HG02623 (cell line): Measurements from ENCODE around the gene TBC1D12.

Source experiments
- ATAC-seq: cut with Tn5 transposase; IDR thresholded peaks from one replicate; pipeline ENCODE4 v1.9.1; 2021; ENCODE audit warnings: moderate library complexity; ENCODE audit not compliant: unreplicated experiment

TBC1D12 gene

DNA sequence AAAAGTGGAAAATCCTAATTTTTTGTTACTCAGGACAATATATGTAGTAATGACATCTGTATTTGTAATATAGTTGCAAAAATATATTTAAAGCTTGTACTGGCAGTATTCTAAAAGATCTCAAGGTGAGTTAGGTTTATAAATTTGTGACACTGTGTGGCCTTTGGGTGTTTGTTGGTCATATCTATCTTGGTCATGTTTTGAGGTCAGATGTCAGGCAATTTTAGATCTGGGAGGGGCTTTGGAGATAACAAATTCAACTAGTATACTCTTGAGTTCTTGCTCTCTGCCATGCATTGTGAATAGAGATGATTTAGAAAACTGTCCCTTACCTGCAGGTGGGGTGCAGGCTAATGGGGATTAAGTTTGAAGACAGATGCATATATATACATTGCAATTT, 3.1 kb downstream of the TBC1D12 start:
- ATAC-seq, result no peak

DNA sequence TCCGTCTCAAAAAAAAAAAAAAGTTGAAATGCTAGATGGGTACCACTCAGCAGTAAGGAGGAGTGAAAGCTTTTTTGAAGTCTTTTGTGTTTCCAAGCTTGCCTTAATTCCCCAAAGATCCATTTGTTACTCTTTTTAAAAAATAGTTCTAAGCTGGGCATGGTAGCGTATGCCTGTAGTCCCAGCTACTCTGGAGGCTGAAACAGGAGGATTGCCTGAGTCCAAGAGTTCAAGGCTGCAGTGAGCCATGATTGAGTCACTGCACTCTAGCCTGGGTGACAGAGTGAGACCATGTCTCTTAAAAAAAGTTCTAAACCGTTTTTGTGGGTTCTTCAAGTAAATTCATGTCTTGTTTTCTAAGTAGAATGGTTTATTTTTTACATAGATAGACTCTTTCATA, 5.3 kb downstream of the TBC1D12 start:
- no peak for ATAC-seq

DNA sequence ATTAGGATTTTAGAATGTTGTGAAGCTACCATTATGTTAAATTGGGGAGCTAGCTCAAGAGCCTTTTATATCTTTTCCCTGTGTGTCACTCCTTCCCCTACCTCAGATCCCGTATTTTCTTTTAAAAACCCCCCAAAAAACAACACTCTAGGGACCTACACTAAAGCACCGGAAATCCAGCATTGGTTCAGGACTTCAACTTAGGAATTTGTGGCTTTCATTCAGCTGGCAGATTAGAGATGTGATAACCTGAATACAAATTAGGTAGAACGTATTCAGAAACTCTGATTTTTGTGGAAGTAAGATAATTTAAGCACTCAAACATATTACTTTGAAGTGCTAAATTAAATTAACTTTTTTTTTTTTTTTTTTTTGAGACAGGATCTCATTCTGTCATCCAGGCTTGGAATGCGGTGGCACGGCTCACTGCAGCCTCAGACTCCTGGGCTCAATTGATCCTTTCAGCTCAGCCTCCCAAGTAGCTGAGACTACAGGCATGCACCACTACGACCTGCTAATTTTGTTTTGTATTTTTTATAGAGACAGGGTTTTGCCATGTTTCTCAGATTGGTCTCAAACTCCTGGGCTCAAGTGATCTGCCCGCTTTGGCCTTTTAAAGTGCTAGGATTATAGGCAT, 6.8 kb downstream of the TBC1D12 start:
- no peak for ATAC-seq

DNA sequence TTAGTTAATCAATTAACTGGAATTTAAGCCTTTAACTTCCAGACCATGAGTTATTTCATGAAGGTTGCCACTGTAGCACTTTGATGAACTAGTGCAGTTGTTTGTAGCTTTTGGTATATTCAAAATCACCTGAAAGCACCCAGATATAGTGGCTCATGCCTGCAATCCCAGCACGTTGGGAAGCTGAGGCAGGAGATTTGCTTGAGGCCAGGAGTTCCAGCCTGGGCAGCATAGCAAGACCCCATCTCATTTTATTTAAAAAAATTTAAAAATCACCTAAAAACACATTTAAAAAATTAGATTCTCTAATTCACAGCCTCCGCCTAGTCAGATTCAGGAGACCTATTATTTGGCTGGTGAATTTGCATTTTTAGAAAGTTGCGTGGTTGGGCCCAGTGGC, 9.0 kb downstream of the TBC1D12 start:
- ATAC-seq, result no peak

DNA sequence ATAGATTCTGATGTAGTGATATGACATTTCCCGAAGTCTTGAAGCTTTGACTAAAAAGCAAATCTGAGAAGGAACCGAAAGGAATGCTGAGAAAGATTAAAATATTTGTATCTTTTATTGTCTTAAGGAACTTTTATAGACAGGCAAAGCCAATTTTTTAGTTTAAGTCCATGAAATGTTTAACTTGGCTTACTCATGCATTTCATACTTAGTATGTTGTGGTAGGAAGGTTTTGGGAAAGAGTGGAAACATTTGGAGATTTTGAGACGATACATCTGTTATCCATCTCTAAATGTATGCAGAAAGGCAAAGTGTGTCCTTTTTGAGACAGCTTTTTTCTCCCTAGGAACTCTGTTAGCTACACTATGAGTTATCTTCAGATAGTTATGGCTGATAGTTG, 10.1 kb downstream of the TBC1D12 start:
- no peak for ATAC-seq

DNA sequence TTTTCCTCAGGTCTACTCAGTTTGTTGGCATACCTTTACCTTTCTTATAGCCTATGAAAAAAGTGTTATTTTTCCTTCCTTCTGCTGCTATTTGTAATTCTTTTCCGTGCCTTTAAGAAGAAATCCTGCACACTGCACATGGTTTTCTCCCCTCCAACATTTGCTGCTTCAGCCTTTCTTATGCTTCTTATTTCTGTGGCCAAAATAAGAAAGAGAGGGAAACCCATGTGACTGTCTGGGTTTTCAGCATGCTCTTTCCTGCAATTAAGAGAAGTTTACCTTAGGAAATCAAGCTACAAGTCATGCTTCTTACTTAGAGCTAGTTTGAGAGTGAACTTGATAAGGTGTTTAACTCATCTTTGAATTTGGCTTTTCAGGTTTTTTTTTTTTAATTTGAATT, 11.0 kb downstream of the TBC1D12 start:
- ATAC-seq, result no peak

DNA sequence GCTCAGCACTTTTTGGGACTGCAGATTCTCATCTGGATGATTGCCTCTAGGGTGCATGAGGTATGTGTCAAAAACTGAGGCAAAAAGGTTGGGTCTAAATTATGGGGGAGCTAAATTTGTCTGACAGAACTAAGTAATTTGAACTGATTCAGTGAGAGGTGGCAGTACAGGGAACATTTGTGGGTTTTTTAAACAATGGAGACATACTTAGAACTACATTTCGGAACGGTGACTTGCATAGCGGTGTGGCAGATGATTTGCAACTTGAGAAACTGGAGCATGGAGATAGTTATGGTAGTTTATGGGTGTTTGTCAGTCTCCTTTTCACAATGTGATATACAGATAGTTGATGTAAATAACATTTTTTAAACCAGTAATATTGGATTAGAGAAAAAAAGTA, 14.6 kb downstream of the TBC1D12 start:
- ATAC-seq, result no peak

DNA sequence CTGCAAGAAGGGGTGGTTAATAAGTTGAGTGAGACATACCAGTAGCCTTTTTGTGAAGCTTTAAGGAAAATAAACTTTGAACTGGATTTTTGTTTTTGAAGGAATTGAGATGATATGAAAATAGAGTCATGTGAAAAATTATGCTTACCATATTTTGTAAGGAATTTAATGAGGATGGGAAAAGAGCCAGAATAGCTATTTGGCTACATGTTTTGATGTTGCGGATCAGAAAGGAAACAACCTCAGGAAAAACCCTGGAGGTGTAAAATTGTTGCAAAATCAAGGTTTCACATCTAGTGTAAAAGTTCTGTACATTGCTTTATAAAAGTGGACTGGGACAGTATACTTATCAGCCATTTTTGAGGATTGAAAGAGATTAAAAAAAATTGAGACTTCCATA, 15.0 kb downstream of the TBC1D12 start:
- ATAC-seq, result no peak

DNA sequence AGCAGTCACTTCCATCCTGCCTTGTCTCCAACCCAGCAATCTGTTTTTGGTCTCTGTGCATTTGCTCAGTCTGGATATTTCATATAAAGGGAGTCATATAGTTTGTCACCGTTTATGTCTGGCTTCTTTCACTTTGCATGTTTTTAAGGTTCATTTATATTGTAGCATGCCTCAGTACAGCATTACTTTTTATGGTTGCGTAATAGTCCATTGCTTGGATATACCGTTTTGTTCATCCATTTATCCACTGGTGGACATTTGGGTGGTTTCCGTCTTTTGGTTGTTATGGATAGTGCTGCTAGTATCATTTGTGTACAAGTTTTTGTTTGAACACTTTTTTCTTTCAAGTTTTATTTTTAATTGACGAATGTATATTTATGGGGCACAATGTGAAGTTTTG, 18.2 kb downstream of the TBC1D12 start:
- no peak for ATAC-seq

DNA sequence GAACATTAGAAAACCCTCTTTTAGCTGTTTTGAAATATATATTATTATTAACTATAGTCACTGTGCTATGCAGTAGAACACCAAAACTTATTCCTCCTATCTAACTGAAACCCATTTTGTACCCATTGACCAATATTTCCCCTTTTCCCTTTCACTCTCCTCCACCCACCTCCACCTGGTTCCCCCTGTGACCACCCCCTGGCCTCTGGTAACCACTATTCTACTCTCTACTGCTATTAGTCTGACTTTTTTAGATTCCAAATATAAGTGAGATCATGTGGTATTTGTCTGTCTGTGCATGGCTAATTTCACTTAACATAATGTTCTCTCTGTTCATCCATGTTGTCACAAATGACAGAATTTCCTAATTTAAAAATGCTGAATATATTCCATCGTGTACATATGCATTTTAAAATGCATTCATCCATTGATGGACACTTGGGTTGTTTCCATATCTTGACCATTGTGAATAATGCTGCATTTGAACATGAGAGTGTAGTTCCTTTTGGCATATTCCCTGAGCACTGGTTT, 18.7 kb downstream of the TBC1D12 start:
- no peak for ATAC-seq

DNA sequence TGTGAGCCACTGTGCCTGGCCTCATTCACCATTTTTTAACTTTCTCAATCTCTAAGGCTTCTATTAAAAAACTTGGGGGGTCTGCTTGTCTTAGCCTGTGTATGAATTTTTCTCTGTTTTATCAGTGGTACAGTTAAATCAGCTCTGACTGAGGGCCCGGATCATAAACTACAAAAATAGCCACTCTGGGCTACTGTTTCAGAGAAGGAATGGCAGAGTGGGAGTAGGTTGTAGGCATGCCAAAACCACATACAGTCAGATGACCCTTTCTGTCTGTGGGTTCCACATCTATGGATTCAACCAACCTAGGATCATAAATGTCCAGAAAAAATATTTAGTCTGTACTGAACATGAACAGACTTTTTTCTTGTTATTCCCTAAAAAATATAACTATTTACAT, 21.3 kb downstream of the TBC1D12 start:
- no peak for ATAC-seq

DNA sequence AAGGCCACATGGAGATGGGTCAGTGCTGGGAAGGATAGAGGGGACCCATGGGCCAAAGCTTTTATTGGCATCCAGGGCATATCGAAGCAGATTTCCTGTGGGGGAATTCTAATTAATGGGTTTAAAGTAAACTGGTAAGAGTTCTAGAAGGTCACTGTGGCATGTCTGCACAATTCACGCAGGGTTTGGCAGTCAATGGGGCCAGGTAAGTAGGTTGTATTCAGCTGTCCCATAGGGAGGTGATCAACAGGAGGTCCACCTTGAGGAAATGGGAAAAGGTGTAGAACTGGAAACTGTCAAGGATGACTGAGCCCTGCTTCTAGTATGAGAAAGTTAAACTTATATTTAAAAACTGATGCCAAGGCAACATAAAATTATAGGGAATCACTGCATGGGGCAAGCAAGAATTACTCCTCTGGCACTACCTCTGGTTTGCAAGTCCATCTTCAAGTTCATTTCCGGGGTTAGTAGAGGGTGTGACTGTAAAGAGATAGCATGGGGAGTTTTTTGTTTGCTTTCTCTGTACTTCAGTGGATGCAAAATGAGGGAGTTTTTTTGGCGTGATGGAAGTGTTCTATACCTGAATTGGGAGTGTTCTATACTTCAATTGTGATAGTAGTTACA, 22.5 kb downstream of the TBC1D12 start:
- no peak for ATAC-seq

DNA sequence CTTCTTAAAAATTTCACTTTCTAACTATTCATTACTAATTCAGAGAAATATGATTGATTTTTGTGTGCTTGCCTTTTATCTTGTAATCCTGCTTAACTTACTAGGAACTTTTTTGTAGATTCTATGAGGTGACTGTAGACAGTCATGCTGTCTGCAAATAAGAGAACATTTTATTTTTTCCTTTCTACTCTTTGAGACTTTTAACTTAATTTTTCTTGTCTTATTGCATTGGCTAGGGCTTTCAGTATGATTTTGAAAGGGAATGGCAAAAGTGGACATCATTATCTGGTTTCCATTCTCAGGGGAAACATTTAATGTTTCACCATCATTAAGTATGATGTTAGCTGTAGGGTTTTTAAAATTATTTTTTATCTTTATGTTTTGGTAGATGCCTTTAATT, 23.6 kb downstream of the TBC1D12 start:
- ATAC-seq, result no peak

DNA sequence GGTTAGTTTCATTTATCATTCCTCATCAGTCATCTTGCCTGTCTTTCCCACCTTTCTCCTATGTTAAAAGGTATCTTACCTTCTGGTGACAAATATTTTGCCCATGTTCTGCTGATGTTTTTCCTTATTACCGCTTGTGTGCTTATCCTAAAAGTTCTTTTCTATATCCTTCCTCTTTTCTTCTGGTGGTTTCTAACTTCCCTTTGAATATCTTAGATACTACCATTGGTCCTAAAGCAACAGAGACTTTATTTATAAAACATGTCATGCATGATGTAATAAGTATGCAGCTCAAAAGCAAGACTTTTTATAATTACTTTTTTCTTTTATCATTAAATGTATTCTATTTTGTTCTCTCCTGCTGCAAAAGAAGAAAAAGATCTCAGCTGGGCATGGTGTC, 24.8 kb downstream of the TBC1D12 start:
- ATAC-seq, result no peak

DNA sequence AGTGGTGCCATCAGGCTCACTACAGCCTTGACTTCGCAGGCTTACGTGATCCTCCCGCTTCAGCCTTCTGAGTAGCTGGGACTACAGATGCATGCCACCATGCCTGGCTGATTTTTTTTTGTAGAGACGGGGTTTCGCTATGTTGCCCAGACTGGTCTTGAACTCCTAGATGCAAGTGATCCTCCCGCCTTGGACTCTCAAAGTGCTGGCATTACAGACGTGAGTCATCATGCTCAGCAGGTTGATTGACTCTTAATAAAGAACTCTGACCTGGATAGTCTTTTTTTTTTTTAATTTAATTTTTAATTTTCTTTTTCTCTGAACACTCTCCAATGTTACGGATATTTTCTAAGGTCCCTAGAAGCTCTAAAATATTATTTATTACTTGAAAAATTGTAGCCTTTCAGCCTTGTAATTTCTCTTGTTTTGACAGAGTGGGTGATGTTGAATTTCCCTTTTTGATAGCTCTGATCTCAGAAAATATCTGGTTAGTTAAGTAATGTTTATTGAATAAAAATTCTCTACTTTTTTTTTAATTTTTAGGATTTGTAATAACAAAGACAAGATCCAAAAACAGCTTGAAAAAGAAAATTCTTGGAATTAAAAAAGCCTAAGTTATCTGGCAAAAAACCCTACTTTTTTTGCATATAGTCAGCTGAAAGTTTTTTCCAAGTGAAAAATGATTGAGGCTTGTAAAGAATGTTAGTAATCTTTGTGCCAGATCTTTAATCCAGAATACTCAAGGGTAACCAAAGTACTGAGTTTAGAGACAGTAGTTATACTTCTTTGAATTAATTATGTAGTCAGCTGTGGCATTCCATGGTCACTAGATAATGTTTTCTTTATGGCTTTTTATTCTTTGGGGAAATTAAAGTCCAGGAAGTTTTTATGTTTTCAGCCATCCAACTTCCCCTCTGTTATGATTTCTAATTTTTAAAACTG, 26.7 kb downstream of the TBC1D12 start:
- ATAC-seq, result no peak

DNA sequence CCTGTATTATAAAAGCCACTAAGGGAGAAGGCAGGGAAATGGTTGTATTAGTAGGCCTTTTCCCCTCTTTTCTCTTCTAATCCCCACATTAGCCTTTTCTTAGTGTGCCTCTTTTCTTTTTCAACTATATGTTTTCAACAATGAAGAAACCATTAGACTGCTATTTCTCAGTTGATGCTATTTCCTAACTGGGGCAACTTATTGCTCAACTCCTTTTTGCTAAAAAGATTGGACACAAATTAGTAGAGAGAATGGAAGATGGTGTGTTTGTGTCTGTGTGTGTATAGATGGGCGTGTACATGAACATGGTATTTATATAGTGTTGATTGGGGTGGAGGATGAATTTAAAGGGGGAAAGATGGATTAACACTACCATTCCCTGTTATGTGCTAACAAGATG, 28.4 kb downstream of the TBC1D12 start:
- ATAC-seq, result no peak

DNA sequence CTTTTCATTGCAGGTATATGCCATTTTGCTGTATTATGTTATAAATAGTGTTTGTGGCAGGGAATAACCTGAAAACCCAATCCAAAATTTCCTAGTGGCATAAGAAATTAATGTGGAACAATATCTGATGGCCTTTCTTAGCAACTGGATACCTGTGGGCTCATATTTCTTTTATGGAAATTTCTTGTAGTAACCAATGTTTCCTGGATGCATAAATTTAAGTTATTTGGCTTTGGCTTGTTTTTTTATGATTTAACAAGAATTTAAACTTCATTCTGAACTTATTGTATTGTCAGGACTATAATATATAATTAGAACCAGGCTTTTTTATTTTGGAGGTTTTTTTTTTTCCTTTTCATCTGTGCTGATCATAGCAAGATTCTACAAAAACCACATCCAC, 30.1 kb downstream of the TBC1D12 start:
- no peak for ATAC-seq

DNA sequence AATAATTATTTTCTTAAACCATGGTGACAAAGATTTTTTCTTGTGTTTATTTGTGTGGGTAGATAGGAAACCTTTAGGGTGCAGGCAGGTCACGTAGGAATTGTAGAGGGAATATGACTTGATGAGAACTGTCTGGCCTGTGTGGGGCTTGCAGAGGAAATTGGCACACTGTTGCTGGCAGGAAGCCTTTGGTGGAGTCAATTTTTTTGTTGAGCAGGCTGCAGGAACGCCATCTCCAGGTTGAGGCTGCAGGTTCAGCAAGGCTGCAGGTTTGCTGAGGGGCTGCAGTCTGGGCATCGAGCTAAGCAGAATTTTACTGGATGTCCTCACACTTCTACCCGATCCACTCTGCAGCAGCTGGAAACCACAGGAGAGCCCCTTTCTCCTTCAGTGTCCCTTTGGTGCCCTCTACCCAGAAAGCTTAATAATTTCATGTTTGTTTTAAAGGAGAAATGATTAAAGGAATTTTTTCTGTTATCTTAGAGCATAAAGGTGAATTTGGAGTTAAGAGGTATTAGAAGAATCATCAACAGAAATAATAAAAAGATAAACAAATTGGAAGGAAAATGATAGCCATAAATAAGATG, 37.0 kb downstream of the TBC1D12 start:
- ATAC-seq, result no peak

DNA sequence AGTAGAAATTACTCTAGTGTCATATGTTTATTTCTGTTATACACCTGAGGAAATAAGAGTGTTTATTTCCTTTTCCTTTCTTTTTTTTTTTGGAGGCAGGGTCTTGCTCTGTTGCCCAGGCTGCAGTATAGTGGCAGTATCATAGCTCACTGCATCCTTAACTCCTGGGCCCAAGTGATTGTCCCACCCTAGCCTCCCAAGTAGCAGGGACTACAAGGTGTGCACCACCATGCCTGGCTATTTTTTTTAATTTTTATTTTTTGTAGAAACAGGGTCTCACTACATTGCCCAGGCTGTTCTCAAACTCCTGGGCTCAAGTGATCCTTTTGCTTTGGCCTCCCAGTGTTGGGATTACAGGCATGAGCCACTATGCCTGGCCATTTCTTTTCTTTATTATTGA, 37.8 kb downstream of the TBC1D12 start:
- ATAC-seq, result no peak

DNA sequence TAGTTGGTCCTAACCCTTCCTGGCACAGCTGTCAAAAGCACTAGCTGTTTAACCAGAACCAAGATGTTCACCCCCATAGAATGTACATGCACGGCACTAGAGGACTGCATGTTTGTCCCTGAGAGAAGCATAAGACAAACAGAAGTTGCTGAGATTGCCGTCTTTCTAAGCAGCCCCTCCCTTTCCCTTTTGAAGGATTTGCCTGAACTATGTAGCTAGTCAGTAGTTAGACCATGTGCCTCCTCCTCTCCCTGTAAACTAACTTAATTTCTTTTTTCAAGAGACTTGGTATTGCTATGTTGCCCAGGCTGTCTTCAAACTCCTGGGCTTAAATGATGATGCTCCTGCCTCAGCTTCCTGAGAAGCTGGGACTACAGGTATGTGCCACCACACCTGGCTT, 40.7 kb downstream of the TBC1D12 start:
- ATAC-seq, result no peak

DNA sequence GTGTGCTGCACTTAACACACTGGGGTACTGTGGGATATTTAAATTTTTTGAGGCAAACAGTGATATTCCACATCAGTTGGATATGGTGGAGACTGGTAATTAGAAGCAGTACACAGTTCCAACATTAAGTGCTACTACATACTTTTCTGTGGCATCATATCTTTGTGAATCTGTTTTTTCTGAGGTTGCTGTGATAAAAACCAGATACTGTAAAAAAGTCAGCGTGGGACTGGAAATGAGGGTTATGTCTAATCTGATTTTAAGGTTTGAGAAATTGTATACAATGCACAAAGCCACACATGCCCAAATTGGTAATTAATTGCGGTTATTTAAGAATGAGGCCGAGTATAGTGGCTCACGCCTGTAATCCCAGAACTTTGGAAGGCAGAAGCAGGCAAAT, 41.2 kb downstream of the TBC1D12 start:
- ATAC-seq, result no peak
